GM23338 (cell line): ENCODE data around the gene ATP13A1. TPM values are rescaled to one million over a fixed set of nuclear protein-coding genes. Genes with fewer than 3 reads are reported as not detected.
"Not testable (repeated sequence)": the region's sequence is repeated elsewhere in the genome, so short reads cannot be mapped to it uniquely, and the experiment has no call there.

Experiments
- ATAC-seq: fragments of 200-7000 bp; cut with Tn5 transposase; 3 replicates; pipeline ENCODE4 v1.9.1; 2020
- DNase-seq: peaks from one replicate; pipeline ENCODE4 v3.0.0-alpha.2; 2015; ENCODE audit warnings: low spot score
- H2AFZ ChIP-seq: fragments of 200-600 bp; sonication (generic); 2 replicates; pipeline ENCODE4 v1.8.0; 2016; ENCODE audit warnings: antibody characterized with exemption, mild to moderate bottlenecking, moderate library complexity
- H3F3A ChIP-seq: fragments of 200-600 bp; sonication (generic); replicated peaks from 2 replicates; pipeline ENCODE4 v1.8.0; 2017; ENCODE audit warnings: antibody characterized with exemption, mixed run types, low read depth
- H3K27ac ChIP-seq: fragments of 200-600 bp; sonication (generic); 2 replicates; pipeline ENCODE4 v1.6.1; 2016; ENCODE audit warnings: low read depth
- H3K27me3 ChIP-seq: fragments of 200-600 bp; sonication (generic); 2 replicates; pipeline ENCODE4 v1.8.0; 2016; ENCODE audit warnings: mild to moderate bottlenecking, mixed run types, moderate library complexity; ENCODE audit not compliant: insufficient read depth
- H3K36me3 ChIP-seq: fragments of 200-600 bp; sonication (generic); 2 replicates; pipeline ENCODE4 v1.8.0; 2016; ENCODE audit warnings: mild to moderate bottlenecking; ENCODE audit not compliant: insufficient read depth
- H3K4me1 ChIP-seq: fragments of 200-600 bp; sonication (generic); 2 replicates; pipeline ENCODE4 v1.8.0; 2016; ENCODE audit warnings: mild to moderate bottlenecking, moderate library complexity; ENCODE audit not compliant: insufficient read depth
- H3K4me2 ChIP-seq: fragments of 200-600 bp; sonication (generic); 2 replicates; pipeline ENCODE4 v1.7.1; 2017; ENCODE audit warnings: mixed run types
- H3K4me3 ChIP-seq: fragments of 200-600 bp; sonication (generic); 2 replicates; pipeline ENCODE4 v1.6.1; 2016; ENCODE audit warnings: mixed run types
- H3K79me2 ChIP-seq: fragments of 200-600 bp; sonication (generic); replicated peaks from 2 replicates; pipeline ENCODE4 v1.8.0; 2017; ENCODE audit warnings: mild to moderate bottlenecking; ENCODE audit not compliant: insufficient read depth
- H3K9me2 ChIP-seq: fragments of 200-600 bp; sonication (generic); 2 replicates; pipeline ENCODE4 v1.8.0; 2017; ENCODE audit not compliant: insufficient read depth
- H4K20me1 ChIP-seq: fragments of 200-600 bp; sonication (generic); replicated peaks from 2 replicates; pipeline ENCODE4 v1.8.0; 2017; ENCODE audit warnings: mild to moderate bottlenecking; ENCODE audit not compliant: insufficient read depth
- H3K27ac Mint-ChIP-seq: 2 replicates; pipeline ENCODE4 v1.8.0; 2020; ENCODE audit warnings: inconsistent platforms, mild to moderate bottlenecking, moderate library complexity, mixed read lengths
- H3K27me3 Mint-ChIP-seq: 3 replicates; pipeline ENCODE4 v1.8.0; 2022; ENCODE audit warnings: low read depth, mild to moderate bottlenecking, moderate library complexity, mixed read lengths, inconsistent platforms; ENCODE audit not compliant: insufficient read depth, poor library complexity
- H3K36me3 Mint-ChIP-seq: 3 replicates; pipeline ENCODE4 v1.8.0; 2021; ENCODE audit warnings: low read depth, mild to moderate bottlenecking, inconsistent platforms, moderate library complexity, mixed read lengths
- H3K4me1 Mint-ChIP-seq: 3 replicates; pipeline ENCODE4 v1.8.0; 2020; ENCODE audit warnings: mild to moderate bottlenecking, inconsistent platforms, mixed read lengths
- H3K4me3 Mint-ChIP-seq: 3 replicates; pipeline ENCODE4 v1.8.0; 2021; ENCODE audit warnings: moderate library complexity, mild to moderate bottlenecking, inconsistent platforms, mixed read lengths
- H3K9me3 Mint-ChIP-seq: 3 replicates; pipeline ENCODE4 v1.8.0; 2020; ENCODE audit warnings: moderate library complexity, mild to moderate bottlenecking, inconsistent platforms, mixed read lengths
- CREB1 ChIP-seq: fragments of 250-450 bp; sonication (Bioruptor Pico); IDR thresholded peaks from 2 replicates; pipeline ENCODE4 v1.5.0; 2020; ENCODE audit warnings: low read depth, mild to moderate bottlenecking, moderate library complexity
- POLR2AphosphoS5 ChIP-seq: IDR thresholded peaks from 2 replicates; pipeline ENCODE4 v1.6.1; 2016; ENCODE audit warnings: antibody characterized with exemption, low read depth
- ZNF462 ChIP-seq: fragments of 250-450 bp; sonication (Bioruptor Pico); IDR thresholded peaks from 2 replicates; pipeline ENCODE4 v1.5.0; 2020; ENCODE audit warnings: mild to moderate bottlenecking, moderate library complexity
- polyA plus RNA-seq: library from polyadenylated mRNA; unstranded; fragments of >200 nt; fragmentation: Nextera tagmentation; extraction: Ambion mirVana; gene quantifications from 2 replicates; pipeline ENCODE4 v1.2.1, GENCODE V29; 2016
- total RNA-seq: library from RNA; depleted of rRNA; stranded (reverse); fragments of >200 nt; shearing (Covaris generic); gene quantifications from 2 replicates; pipeline ENCODE4 v1.2.3, GENCODE V29; 2014

Gene ATP13A1
- total and polyA plus RNA-seq, 2 experiments from 2014 or later = 38.1 to 307 TPM

- no peak within 1 kb of the TSS for H2AFZ ChIP-seq
- no peaks in the 10 kb centered on the region for H3K9me3 Mint-ChIP-seq
Observed at GRCh38 chr19:19668230-19669012, 4.9 kb upstream of the ATP13A1 start, which contains the start of gene ZNF101. TSS of gene ZNF101 (plus strand) at chr19:19668839. CDS start at chr19:19668964, 125 bp downstream.

GRCh38 chr19:19665420-19665948 is 2.0 kb upstream of the ATP13A1 start:
- H3K36me3 ChIP-seq, H3K4me3 ChIP-seq, ATAC-seq, H2AFZ ChIP-seq, H3K9me2 ChIP-seq, H3K27me3 ChIP-seq, H3K4me3 Mint-ChIP-seq, H3K9me3 Mint-ChIP-seq, H3K4me2 ChIP-seq, H3K27ac ChIP-seq, H3K27ac Mint-ChIP-seq, DNase-seq: not testable (repeated sequence)
- Histone ChIP-seq H3K79me2 (peaks cover 42% of the 10 kb centered on the region), H4K20me1 (peaks cover 17% of the 10 kb centered on the region), H3K4me1 (peaks cover 18% of the 10 kb centered on the region), H3F3A (peaks cover 28% of the 10 kb centered on the region)
- H3K27me3 Mint-ChIP-seq = peaks cover 18% of the 10 kb centered on the region
- peaks cover 19% of the 10 kb centered on the region for H3K36me3 Mint-ChIP-seq
- H3K4me1 Mint-ChIP-seq = peaks cover 30% of the 10 kb centered on the region

More at GRCh38 chr19:19668230-19669012, 4.9 kb upstream of the ATP13A1 start, which contains the start of gene ZNF101:
- peak within 1 kb of the TSS; percentile 81 for H3K4me2 ChIP-seq
- H3K4me3 ChIP-seq = peak within 1 kb of the TSS; percentile 92
- peaks cover 16% of the 10 kb centered on the region; the same call in 2 of the 3 replicates for H3K4me1 Mint-ChIP-seq
- H3K36me3 ChIP-seq = peaks cover 8% of the 10 kb centered on the region; the same call in 1 of the 2 replicates
- H3K27ac Mint-ChIP-seq = peak within 1 kb of the TSS; percentile 94
- DNase-seq (peak; percentile 99), ATAC-seq (peak; percentile 77)
- peak within 1 kb of the TSS; percentile 89 for H3K27ac ChIP-seq
- H3K27me3 Mint-ChIP-seq = peaks cover 18% of the 10 kb centered on the region
- H3K9me2 ChIP-seq = 0 out of 2 replicates have a peak, but pooled peaks cover 2% of the 10 kb centered on the region
- peaks cover 31% of the 10 kb centered on the region for H3K36me3 Mint-ChIP-seq
- peaks cover 33% of the 10 kb centered on the region for H4K20me1 ChIP-seq
- no peaks in the 10 kb centered on the region for H3K27me3 ChIP-seq
- H3K4me1 ChIP-seq = peaks cover 19% of the 10 kb centered on the region
- TF ChIP-seq CREB1 (CRISPR knock-in tag) = peak; percentile 35; the same call in 1 of the 2 replicates
- no peak for TF ChIP-seq ZNF462 (CRISPR knock-in tag)
- TF ChIP-seq POLR2AphosphoS5 = peak; percentile 92
- H3K79me2 ChIP-seq = peaks cover 43% of the 10 kb centered on the region
- H3F3A ChIP-seq = peaks cover 21% of the 10 kb centered on the region
- H3K4me3 Mint-ChIP-seq = peak within 1 kb of the TSS; percentile 92
